GM21447 (cell line): ENCODE results near the gene CUL1.

Experiments used
- ATAC-seq: cut with Tn5 transposase; IDR thresholded peaks from one replicate; pipeline ENCODE4 v1.9.1; 2021; ENCODE audit not compliant: unreplicated experiment

Gene CUL1

DNA sequence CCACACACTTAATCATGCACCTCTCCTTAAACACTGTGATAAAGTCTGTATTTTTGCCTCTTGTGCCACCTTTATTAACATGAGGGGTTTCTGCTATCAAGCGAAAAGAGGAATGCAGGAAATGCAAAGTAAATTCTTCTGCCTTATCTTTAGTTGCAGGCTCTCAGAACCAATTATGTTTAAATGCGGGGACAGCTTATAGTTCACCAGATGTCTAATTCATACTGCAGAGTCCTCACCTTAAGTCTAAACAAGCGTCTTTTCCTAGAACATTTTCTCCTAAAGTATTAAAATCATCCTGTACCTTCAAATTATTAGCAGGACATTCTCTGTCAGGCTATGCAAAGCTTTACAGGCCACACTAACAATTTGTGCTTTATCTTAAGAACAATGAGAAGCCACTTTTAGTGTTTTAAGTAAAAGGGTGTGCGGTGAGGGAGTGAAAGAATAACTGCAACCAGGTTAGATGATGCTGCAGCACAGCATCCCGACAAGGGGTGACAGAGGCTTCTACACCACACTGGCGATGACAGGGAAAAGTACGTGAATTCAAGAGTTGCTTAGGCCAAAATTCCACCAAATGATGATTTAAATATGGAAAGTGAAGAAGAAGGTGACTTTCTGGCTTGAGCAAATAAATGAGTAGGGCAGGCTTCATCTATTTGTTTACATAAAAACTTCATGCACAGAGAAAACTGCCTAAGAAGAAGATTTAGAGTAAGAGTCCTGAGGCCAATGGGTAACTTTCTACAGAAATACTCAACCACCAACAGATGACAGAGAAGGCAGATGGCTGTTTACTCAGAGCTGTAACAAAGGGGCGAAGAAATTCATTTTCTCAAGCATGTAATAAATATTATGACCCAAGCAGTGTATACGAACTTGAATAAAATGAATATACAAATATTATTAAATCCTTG lies 149.4 kb downstream of the CUL1 start:
- no peak for ATAC-seq

GRCh38 chr7:148849393-148850098 lies 150.8 kb downstream of the CUL1 start:
- ATAC-seq = no peak

- no peak for ATAC-seq
Observed at GRCh38 chr7:148850564-148850963, 151.9 kb downstream of the CUL1 start.
